Memory B cell (primary cell): Measurements from ENCODE around the gene FAM168B.

Source experiments
- ATAC-seq: fragments of 150-1000 bp; cut with Tn5 transposase; 2 replicates; pipeline ENCODE4 v1.10.0; 2021; ENCODE audit warnings: low read depth, mild to moderate bottlenecking, moderate library complexity
- DNase-seq, 2 donors: peaks; one replicate each; pipeline ENCODE4 v3.0.0; 2022; ENCODE audit warnings: low spot score in 2 of 2
- H3K27ac Mint-ChIP-seq: one replicate; pipeline ENCODE4 v1.8.0; 2022; ENCODE audit warnings: mild to moderate bottlenecking, moderate library complexity, mixed read lengths
- H3K27me3 Mint-ChIP-seq: one replicate; pipeline ENCODE4 v1.8.0; 2022; ENCODE audit warnings: mixed read lengths
- H3K36me3 Mint-ChIP-seq: one replicate; pipeline ENCODE4 v1.8.0; 2022; ENCODE audit warnings: mild to moderate bottlenecking, mixed read lengths
- H3K4me1 Mint-ChIP-seq: one replicate; pipeline ENCODE4 v1.8.0; 2022; ENCODE audit warnings: mixed read lengths
- H3K4me3 Mint-ChIP-seq: one replicate; pipeline ENCODE4 v1.8.0; 2022; ENCODE audit warnings: mild to moderate bottlenecking, moderate library complexity, mixed read lengths
- H3K9me3 Mint-ChIP-seq: one replicate; pipeline ENCODE4 v1.8.0; 2022; ENCODE audit warnings: mixed read lengths

The FAM168B gene

GRCh38 chr2:131043199-131044074 lies 49.8 kb downstream of the FAM168B start:
- Mint-ChIP-seq H3K27me3 (peaks cover 7% of the 10 kb centered on the region), H3K27ac (no peak overlapping the region), H3K36me3 (peaks cover 9% of the 10 kb centered on the region), H3K4me3 (no peak overlapping the region), H3K4me1 (peaks cover 3% of the 10 kb centered on the region), H3K9me3 (no peaks in the 10 kb centered on the region)
- DNase-seq (no peak), ATAC-seq (no peak)

- no peak overlapping the region for H3K4me3 Mint-ChIP-seq
- H3K27ac Mint-ChIP-seq: no peak overlapping the region
- H3K36me3 Mint-ChIP-seq: peaks cover 3% of the 10 kb centered on the region
- H3K4me1 Mint-ChIP-seq: peaks cover 3% of the 10 kb centered on the region
- DNase-seq (no peak), ATAC-seq (no peak)
- H3K9me3 Mint-ChIP-seq: no peaks in the 10 kb centered on the region
- peaks cover 11% of the 10 kb centered on the region for H3K27me3 Mint-ChIP-seq
Observed at GRCh38 chr2:131042148-131042775, 51.0 kb downstream of the FAM168B start.

GRCh38 chr2:131041402-131042147 lies 51.7 kb downstream of the FAM168B start:
- Mint-ChIP-seq H3K9me3 (no peaks in the 10 kb centered on the region), H3K4me3 (no peak overlapping the region), H3K4me1 (peaks cover 3% of the 10 kb centered on the region), H3K36me3 (no peaks in the 10 kb centered on the region), H3K27ac (no peak overlapping the region), H3K27me3 (peaks cover 11% of the 10 kb centered on the region)
- DNase-seq (no peak), ATAC-seq (no peak)

GRCh38 chr2:131040661-131041401 lies 52.4 kb downstream of the FAM168B start:
- no peak for ATAC-seq
- Mint-ChIP-seq H3K27me3 (peaks cover 12% of the 10 kb centered on the region), H3K27ac (no peak overlapping the region)

GRCh38 chr2:131039908-131040660 lies 53.2 kb downstream of the FAM168B start:
- H3K9me3 Mint-ChIP-seq: no peaks in the 10 kb centered on the region
- H3K36me3 Mint-ChIP-seq: no peaks in the 10 kb centered on the region
- H3K4me3 Mint-ChIP-seq: peak overlapping the region; percentile 27
- ATAC-seq (peak; percentile 55), DNase-seq (no peak)
- H3K27me3 Mint-ChIP-seq: peaks cover 12% of the 10 kb centered on the region
- peaks cover 3% of the 10 kb centered on the region for H3K4me1 Mint-ChIP-seq
- H3K27ac Mint-ChIP-seq: no peak overlapping the region

More at GRCh38 chr2:131040661-131041401, 52.4 kb downstream of the FAM168B start:
- Mint-ChIP-seq H3K4me1 (peaks cover 3% of the 10 kb centered on the region), H3K9me3 (no peaks in the 10 kb centered on the region), H3K4me3 (peak overlapping the region; percentile 27), H3K36me3 (no peaks in the 10 kb centered on the region)
- no peak for DNase-seq

- peaks cover 3% of the 10 kb centered on the region for H3K4me1 Mint-ChIP-seq
- H3K27me3 Mint-ChIP-seq: peaks cover 12% of the 10 kb centered on the region
- ATAC-seq (no peak), DNase-seq (no peak)
- no peaks in the 10 kb centered on the region for H3K9me3 Mint-ChIP-seq
- H3K27ac Mint-ChIP-seq: no peak overlapping the region
- H3K4me3 Mint-ChIP-seq: no peak overlapping the region
- H3K36me3 Mint-ChIP-seq: no peaks in the 10 kb centered on the region
Observed at GRCh38 chr2:131039535-131039907, 53.7 kb downstream of the FAM168B start.

- H3K4me1 Mint-ChIP-seq: peaks cover 3% of the 10 kb centered on the region
- no peaks in the 10 kb centered on the region for H3K36me3 Mint-ChIP-seq
- H3K4me3 Mint-ChIP-seq: no peak overlapping the region
- H3K27me3 Mint-ChIP-seq: peaks cover 13% of the 10 kb centered on the region
- ATAC-seq: no peak
- H3K27ac Mint-ChIP-seq: no peak overlapping the region
- no peaks in the 10 kb centered on the region for H3K9me3 Mint-ChIP-seq
- DNase-seq: no peak
Observed at GRCh38 chr2:131039101-131039440, 54.2 kb downstream of the FAM168B start.

- H3K9me3 Mint-ChIP-seq: no peaks in the 10 kb centered on the region
- H3K27me3 Mint-ChIP-seq: peaks cover 14% of the 10 kb centered on the region
- H3K4me3 Mint-ChIP-seq: no peak overlapping the region
- no peak for DNase-seq
- H3K4me1 Mint-ChIP-seq: peaks cover 3% of the 10 kb centered on the region
- ATAC-seq: no peak
- no peaks in the 10 kb centered on the region for H3K36me3 Mint-ChIP-seq
- no peak overlapping the region for H3K27ac Mint-ChIP-seq
Observed at GRCh38 chr2:131038258-131039100, 54.8 kb downstream of the FAM168B start.

GRCh38 chr2:131037398-131038257 lies 55.6 kb downstream of the FAM168B start:
- no peaks in the 10 kb centered on the region for H3K36me3 Mint-ChIP-seq
- no peak for ATAC-seq
- peaks cover 14% of the 10 kb centered on the region for H3K27me3 Mint-ChIP-seq
- H3K4me1 Mint-ChIP-seq: peaks cover 3% of the 10 kb centered on the region
- H3K4me3 Mint-ChIP-seq: no peak overlapping the region
- H3K27ac Mint-ChIP-seq: no peak overlapping the region
- no peak for DNase-seq
- no peaks in the 10 kb centered on the region for H3K9me3 Mint-ChIP-seq

GRCh38 chr2:131036696-131037397 lies 56.4 kb downstream of the FAM168B start:
- Mint-ChIP-seq H3K27me3 (peaks cover 16% of the 10 kb centered on the region), H3K9me3 (no peaks in the 10 kb centered on the region), H3K36me3 (no peaks in the 10 kb centered on the region), H3K4me1 (peaks cover 3% of the 10 kb centered on the region), H3K4me3 (no peak overlapping the region), H3K27ac (no peak overlapping the region)
- no peak for DNase-seq
- no peak for ATAC-seq

- Mint-ChIP-seq H3K9me3 (no peaks in the 10 kb centered on the region), H3K4me3 (no peak overlapping the region), H3K4me1 (peaks cover 1% of the 10 kb centered on the region), H3K36me3 (no peaks in the 10 kb centered on the region), H3K27ac (no peak overlapping the region), H3K27me3 (peaks cover 14% of the 10 kb centered on the region)
- no peak for ATAC-seq
- DNase-seq: no peak
Observed at GRCh38 chr2:131036269-131036668, 57.0 kb downstream of the FAM168B start.
